Vagina (tissue), 2 donors: ENCODE data around the gene UNKL.

Experiments
- POLR2A ChIP-seq, 2 donors: fragments of 450-650 bp; IDR thresholded peaks; one replicate each; pipeline ENCODE4 v1.6.1; 2017; ENCODE audit warnings: antibody characterized with exemption in 2 of 2, mild to moderate bottlenecking in 2 of 2, moderate library complexity in 2 of 2
- POLR2AphosphoS5 ChIP-seq, 2 donors: sonication (generic); formaldehyde crosslinking; IDR thresholded peaks; one replicate each; pipeline ENCODE4 v1.9.0; 2017; ENCODE audit warnings: antibody characterized with exemption in 2 of 2, mild to moderate bottlenecking in 2 of 2, low read depth in 1 of 2; ENCODE audit not compliant: insufficient read depth in 1 of 2
- TF ChIP-seq, protein P1 (sequence below), 3 experiments: fragments of 450-650 bp in 2 of 3; fragments of 200-600 bp in 1 of 3; sonication (generic) in 1 of 3; IDR thresholded peaks; one replicate each; pipeline ENCODE4 v1.5.1; 2017 to 2019; ENCODE audit warnings: antibody characterized with exemption in 3 of 3, mild to moderate bottlenecking in 2 of 3, moderate library complexity in 2 of 3

DNA sequence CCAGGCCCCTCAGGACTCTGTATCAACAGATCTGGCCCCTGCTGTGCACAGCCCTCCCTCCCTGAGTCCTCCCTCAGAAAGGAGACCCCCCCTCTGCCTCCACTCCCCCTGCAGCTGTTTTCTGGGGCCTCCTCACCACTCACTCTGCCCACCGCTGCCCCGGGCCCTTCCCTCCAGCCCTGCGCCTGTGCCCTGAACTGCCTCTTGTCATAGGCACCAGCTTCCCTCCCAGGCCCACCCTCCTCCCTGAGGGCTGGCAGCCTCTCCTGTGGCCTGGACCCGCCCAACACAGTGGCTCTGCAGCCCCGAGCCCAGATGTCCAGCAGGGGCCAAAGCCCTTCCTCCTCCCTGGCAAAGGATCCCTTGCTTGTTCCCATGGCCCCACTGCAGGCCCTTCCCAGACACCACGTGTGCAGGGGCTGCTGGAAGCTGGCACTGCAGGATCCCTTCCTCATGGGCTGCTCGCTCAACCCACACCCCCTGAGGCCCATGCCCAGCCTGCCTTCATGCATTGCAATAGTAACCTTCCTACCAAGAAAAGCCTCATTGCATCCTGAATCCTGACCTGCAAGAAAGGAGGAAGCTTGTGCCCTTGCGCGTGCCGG lies 37.0 kb downstream of the UNKL start:
- TF ChIP-seq, protein P1, sequence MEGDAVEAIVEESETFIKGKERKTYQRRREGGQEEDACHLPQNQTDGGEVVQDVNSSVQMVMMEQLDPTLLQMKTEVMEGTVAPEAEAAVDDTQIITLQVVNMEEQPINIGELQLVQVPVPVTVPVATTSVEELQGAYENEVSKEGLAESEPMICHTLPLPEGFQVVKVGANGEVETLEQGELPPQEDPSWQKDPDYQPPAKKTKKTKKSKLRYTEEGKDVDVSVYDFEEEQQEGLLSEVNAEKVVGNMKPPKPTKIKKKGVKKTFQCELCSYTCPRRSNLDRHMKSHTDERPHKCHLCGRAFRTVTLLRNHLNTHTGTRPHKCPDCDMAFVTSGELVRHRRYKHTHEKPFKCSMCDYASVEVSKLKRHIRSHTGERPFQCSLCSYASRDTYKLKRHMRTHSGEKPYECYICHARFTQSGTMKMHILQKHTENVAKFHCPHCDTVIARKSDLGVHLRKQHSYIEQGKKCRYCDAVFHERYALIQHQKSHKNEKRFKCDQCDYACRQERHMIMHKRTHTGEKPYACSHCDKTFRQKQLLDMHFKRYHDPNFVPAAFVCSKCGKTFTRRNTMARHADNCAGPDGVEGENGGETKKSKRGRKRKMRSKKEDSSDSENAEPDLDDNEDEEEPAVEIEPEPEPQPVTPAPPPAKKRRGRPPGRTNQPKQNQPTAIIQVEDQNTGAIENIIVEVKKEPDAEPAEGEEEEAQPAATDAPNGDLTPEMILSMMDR (IDR thresholded peaks at IDR 0.05): no peak
- no peak for TF ChIP-seq POLR2AphosphoS5 (IDR thresholded peaks at IDR 0.05; ENCODE audit: insufficient read depth in 1 of 2, low read depth in 1 of 2)
- no peak for TF ChIP-seq POLR2A (IDR thresholded peaks at IDR 0.05)
